ENCODE data around the gene ZDHHC11B. TPM values are rescaled to one million over a fixed set of nuclear protein-coding genes. Genes with fewer than 3 reads are reported as not detected.
"Not testable (repeated sequence)": the region's sequence is repeated elsewhere in the genome, so short reads cannot be mapped to it uniquely, and the experiment has no call there.

The ZDHHC11B gene
- polyA plus RNA-seq, 3 donors from 2014 or later: not detected

- peak overlapping the region; percentile 20 to 81 (median 61) for H3K4me3 Mint-ChIP-seq
- peak overlapping the region in 1 of 6 donors; percentile 21 for H3K27ac Mint-ChIP-seq
- no peaks in the 10 kb centered on the region for H3K36me3 Mint-ChIP-seq
- H3K9me3 Mint-ChIP-seq: no peaks in the 10 kb centered on the region
- H3K4me1 Mint-ChIP-seq: peaks cover 0 to 3% of the 10 kb centered on the region in 2 donors
- DNase-seq: no peak
- H3K27me3 Mint-ChIP-seq (ENCODE audit: low read depth in 3 of 3): peaks cover 0 to 2% (median 0%) of the 10 kb centered on the region in 3 donors
Observed at GRCh38 chr5:691817-692528, 92.6 kb downstream of the ZDHHC11B start.

GRCh38 chr5:691049-691448, 93.5 kb downstream of the ZDHHC11B start:
- H3K4me1 Mint-ChIP-seq; H3K4me3 Mint-ChIP-seq; H3K27me3 Mint-ChIP-seq (ENCODE audit: low read depth in 3 of 3); H3K9me3 Mint-ChIP-seq; H3K27ac Mint-ChIP-seq; DNase-seq; H3K36me3 Mint-ChIP-seq: not testable (repeated sequence)

- not testable (repeated sequence) for H3K27me3 Mint-ChIP-seq (ENCODE audit: low read depth in 3 of 3); H3K36me3 Mint-ChIP-seq; DNase-seq; H3K4me3 Mint-ChIP-seq; H3K9me3 Mint-ChIP-seq; H3K27ac Mint-ChIP-seq; H3K4me1 Mint-ChIP-seq
Observed at GRCh38 chr5:690293-690692, 94.2 kb downstream of the ZDHHC11B start.

- not testable (repeated sequence) for H3K9me3 Mint-ChIP-seq; H3K4me1 Mint-ChIP-seq; H3K27me3 Mint-ChIP-seq (ENCODE audit: low read depth in 3 of 3); H3K27ac Mint-ChIP-seq; H3K4me3 Mint-ChIP-seq; DNase-seq; H3K36me3 Mint-ChIP-seq
Observed at GRCh38 chr5:688348-689010, 96.0 kb downstream of the ZDHHC11B start.

GRCh38 chr5:686936-687335, 97.6 kb downstream of the ZDHHC11B start:
- not testable (repeated sequence) for H3K4me3 Mint-ChIP-seq; DNase-seq; H3K4me1 Mint-ChIP-seq; H3K9me3 Mint-ChIP-seq; H3K27ac Mint-ChIP-seq; H3K27me3 Mint-ChIP-seq (ENCODE audit: low read depth in 3 of 3); H3K36me3 Mint-ChIP-seq

- DNase-seq; H3K27ac Mint-ChIP-seq; H3K4me1 Mint-ChIP-seq; H3K4me3 Mint-ChIP-seq; H3K9me3 Mint-ChIP-seq; H3K27me3 Mint-ChIP-seq (ENCODE audit: low read depth in 3 of 3); H3K36me3 Mint-ChIP-seq: not testable (repeated sequence)
Observed at GRCh38 chr5:686172-686523, 98.4 kb downstream of the ZDHHC11B start.

GRCh38 chr5:685262-686171, 99.0 kb downstream of the ZDHHC11B start:
- Mint-ChIP-seq H3K27ac (no peak overlapping the region), H3K4me1 (no peaks in the 10 kb centered on the region), H3K36me3 (no peaks in the 10 kb centered on the region), H3K27me3 (ENCODE audit: low read depth in 3 of 3) (no peaks in the 10 kb centered on the region), H3K4me3 (no peak overlapping the region), H3K9me3 (no peaks in the 10 kb centered on the region)
- no peak for DNase-seq

- H3K4me1 Mint-ChIP-seq: no peaks in the 10 kb centered on the region
- H3K4me3 Mint-ChIP-seq: no peak overlapping the region
- no peaks in the 10 kb centered on the region for H3K27me3 Mint-ChIP-seq (ENCODE audit: low read depth in 3 of 3)
- H3K27ac Mint-ChIP-seq: no peak overlapping the region
- no peak for DNase-seq
- no peaks in the 10 kb centered on the region for H3K36me3 Mint-ChIP-seq
- no peaks in the 10 kb centered on the region for H3K9me3 Mint-ChIP-seq
Observed at GRCh38 chr5:684751-685216, 99.7 kb downstream of the ZDHHC11B start.

GRCh38 chr5:683551-684481, 100.7 kb downstream of the ZDHHC11B start:
- H3K27me3 Mint-ChIP-seq (ENCODE audit: low read depth in 3 of 3): no peaks in the 10 kb centered on the region
- H3K9me3 Mint-ChIP-seq: no peaks in the 10 kb centered on the region
- H3K36me3 Mint-ChIP-seq: no peaks in the 10 kb centered on the region
- DNase-seq: no peak
- no peaks in the 10 kb centered on the region for H3K4me1 Mint-ChIP-seq
- H3K4me3 Mint-ChIP-seq: no peak overlapping the region
- no peak overlapping the region for H3K27ac Mint-ChIP-seq

GRCh38 chr5:682651-683358, 101.7 kb downstream of the ZDHHC11B start:
- not testable (repeated sequence) for H3K4me1 Mint-ChIP-seq

GRCh38 chr5:682216-682615, 102.3 kb downstream of the ZDHHC11B start:
- not testable (repeated sequence) for H3K27ac Mint-ChIP-seq; H3K9me3 Mint-ChIP-seq; H3K36me3 Mint-ChIP-seq; DNase-seq; H3K4me3 Mint-ChIP-seq; H3K4me1 Mint-ChIP-seq; H3K27me3 Mint-ChIP-seq (ENCODE audit: low read depth in 3 of 3)

More at GRCh38 chr5:682651-683358, 101.7 kb downstream of the ZDHHC11B start:
- not testable (repeated sequence) for H3K36me3 Mint-ChIP-seq; H3K27ac Mint-ChIP-seq; DNase-seq; H3K9me3 Mint-ChIP-seq; H3K27me3 Mint-ChIP-seq (ENCODE audit: low read depth in 3 of 3); H3K4me3 Mint-ChIP-seq

- H3K36me3 Mint-ChIP-seq; H3K9me3 Mint-ChIP-seq; H3K27ac Mint-ChIP-seq; DNase-seq; H3K4me3 Mint-ChIP-seq; H3K27me3 Mint-ChIP-seq (ENCODE audit: low read depth in 3 of 3); H3K4me1 Mint-ChIP-seq: not testable (repeated sequence)
Observed at GRCh38 chr5:681317-682191, 103.0 kb downstream of the ZDHHC11B start.
